COLO668 (cell line): ENCODE data around the gene FKRP.

Experiments
- DNase-seq: peaks from one replicate; lab custom pipeline; 2025; ENCODE audit not compliant: unreplicated experiment; lab: John Stamatoyannopoulos, UW

FKRP gene

DNA sequence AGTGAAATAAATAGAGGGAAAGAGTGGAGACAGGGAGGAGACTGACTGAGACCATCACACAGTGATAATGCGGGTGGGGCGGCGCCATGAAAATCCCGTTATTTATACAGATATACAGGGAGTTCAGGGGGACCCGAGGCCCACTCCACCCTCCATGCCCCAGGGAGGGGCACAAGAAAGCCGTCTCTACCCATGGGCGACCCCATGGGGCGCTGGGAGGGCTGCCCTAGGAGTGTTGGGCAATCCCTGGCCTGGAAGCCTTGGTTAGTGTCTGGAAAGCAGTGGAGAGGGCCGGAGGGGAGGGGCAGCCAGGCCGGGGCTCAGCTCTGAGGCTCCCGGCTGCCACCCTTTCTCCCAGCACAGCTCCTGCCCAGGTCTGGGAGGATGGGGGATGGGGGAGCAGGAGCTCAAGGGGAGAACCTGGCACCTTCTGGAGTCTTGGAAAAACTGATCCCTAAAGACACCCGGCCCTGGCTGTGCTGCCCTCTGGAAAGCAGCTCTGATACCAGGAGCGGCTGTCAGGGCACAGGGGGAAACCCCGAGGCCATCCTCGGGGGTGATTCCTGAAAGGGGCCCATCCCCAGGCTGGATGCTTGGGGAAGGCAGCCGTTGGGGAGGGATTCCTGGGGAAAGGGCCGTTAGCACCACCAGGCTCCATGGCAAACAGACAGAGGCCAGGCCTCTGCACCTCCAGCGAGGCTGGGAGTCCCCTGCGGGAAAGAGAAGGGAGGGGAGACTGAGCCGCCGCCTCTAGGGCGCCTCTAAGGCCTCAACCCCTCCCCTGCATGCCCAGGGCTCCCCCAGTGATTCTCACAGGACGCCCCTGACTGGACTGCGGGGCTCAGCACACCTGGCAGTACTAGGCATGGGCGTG is 26.0 kb upstream of the FKRP start:
- no peak for DNase-seq

DNA sequence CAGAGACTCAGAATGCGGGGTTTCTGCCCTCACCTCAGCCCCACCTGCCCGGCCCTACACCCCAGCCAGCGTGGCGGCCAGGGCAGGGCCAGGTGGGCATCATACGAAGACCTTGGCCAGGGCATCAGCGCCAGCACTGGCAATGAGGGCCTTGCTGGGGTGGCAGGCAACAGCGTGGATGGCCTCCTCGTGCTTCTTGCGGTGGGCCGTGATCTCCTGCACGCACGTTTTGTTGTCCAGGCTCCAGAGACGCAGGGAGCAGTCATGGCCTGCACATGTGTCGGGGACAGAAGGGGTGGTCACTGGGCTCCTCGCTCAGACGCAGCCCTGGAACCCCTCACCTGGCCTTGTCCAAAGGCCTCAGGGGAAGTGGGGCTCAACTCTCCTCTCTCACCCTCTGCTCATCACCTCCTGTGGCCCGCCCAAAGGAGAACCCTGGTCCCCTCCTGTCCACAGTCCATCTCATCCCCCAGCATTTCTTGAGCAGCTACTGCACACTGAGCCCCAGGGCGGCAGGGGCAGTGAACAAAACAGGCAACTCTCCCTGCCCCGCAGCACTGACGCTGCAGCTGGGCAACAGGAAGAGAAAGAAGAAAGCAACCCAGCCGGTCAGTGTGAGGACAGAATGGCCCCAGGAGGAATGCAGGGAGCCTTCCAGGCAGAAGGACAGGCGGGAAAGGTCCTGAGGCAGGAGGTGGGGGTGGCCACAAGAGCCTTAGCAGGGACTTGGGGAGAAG is 25.2 kb upstream of the FKRP start:
- no peak for DNase-seq

DNA sequence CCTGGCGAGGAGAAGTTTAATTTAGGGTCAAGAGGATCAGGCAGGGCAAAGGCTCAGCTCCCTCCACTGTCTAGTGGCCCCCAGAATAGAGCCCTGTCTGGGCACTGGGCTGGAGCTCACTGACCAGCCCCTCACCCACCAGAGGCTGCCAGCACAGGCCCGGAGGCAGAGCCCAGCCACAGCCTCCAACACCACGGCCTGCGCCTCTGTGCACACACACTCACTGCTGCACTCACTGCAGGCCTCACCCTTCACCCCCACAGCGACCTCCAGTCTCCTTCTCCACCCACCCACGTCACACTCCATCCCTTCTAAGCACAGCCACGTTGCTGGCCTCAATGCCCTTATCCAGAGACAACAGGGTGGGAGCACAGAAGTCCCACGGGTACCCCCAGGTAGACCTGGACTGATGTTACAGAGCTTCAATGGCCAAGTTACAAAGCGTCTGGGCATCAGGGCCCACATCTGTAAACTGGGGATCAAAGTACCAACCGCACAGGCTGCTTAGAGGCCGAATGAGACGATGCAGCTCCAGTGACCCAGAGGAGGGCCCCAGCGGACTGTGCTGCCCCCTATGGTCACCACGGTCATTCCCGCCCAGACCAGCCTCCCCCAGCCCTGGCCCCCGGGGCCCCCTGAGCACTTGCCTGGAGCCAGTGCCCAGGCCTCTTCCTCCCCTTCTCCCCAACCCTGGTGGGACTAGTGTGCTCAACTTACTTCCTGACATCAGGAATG is 24.4 kb upstream of the FKRP start:
- DNase-seq = no peak

DNA sequence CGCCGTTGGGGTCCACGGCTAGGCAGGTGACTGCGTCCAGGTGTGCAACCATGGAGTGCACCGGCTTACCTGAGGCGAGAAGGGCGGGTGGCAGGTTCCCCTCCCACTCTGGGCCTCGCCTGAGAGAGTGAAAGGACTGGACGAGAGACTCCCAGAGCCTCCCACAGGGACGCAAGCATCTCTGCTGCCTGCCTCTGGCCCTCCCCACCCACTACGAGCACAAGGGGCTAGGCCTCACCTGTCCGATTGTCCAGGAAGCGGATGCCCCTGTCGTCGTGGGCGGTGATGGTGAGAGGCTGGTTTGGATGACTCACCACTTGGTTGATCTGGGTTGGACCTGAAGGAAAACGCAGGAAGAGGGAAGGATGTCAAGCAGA is 23.9 kb upstream of the FKRP start:
- DNase-seq = no peak

DNA sequence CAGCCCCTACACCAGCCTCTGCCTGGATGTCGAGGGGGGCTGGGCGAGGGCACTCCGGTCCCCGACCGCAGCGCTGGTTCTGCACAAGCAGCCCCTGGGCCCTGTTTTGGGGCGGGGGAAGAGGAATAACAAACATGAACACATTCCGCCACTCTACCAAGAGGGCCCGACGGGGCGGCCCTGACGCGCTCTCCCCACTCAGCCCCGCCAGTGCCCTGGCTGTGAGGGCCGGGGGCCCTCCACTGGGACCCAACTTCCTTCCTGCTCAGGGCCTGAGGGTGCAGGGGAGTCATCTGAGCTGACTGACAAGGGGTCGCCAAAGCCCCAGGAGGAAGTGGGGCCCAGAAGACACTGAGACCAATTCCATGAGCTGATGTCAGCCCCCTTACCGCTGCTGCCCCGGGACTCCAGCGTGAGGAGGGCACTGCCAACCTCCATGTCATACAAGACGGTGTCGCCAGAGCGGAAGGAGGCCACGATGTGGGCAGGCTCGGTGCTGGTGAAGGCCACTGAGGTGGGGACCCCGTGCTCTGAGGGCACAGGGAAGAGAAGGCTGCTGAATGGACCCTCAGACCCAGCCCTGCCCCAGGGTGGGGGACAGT is 23.3 kb upstream of the FKRP start:
- no peak for DNase-seq

DNA sequence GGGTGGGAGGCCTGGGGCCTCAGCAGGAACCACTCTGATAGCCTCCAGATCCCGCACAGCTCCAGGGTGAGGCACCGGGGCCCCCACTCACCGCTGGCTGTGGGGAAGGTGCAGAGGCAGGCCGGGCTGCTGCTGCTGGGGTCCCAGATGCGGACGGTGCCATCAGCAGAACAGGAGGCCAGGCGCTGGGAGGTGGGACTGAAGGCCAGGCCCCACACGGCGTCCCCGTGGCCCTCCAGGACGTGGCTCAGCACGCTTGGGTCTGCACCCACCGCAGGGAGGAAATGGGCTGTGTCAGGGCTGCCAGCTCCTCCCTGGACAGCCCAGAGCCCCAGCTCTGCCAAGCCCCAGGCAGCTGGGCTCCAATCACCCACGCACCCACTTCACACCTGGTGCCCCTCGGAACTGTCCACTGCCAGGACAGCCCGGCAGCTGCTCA is 22.8 kb upstream of the FKRP start:
- DNase-seq = no peak

DNA sequence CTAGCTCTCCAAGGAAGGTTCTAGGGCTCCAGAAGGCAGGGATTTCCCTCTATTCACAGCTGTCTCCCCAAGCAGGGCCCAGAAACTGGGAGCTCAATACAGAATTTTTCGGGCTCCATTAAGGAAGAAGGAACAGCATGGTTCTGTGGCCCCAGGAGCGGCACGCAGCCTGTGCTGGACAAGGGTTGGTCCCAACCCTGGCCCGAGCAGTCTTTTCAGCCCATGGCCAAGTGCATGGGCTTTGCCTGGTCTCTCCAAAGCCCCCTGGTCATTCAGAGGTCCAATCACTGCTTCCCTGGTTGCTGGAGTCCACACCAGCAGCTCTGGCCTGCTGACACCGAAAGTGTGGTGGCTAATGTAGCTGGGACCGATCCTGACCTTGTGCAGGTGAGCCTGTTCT is 22.4 kb upstream of the FKRP start:
- no peak for DNase-seq

DNA sequence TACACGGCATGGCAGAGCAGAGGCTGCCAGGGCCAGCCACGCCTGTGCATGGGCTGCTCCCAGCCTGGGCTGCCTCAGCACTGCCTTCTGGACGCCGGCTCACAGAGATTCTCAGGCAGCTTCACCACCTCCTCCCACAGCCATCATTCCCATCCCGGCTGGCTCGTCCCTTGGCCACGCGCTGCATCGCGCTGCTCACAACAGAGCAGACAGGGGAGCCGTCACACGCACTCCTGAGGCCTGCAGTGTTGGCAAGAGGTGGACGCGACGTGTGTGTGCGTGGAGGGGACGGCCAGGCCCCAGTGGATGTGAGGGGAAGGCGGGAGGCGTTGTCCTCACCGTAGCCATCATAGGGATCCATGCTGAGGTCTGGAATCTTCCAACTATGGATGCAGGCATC is 21.4 kb upstream of the FKRP start:
- no peak for DNase-seq

DNA sequence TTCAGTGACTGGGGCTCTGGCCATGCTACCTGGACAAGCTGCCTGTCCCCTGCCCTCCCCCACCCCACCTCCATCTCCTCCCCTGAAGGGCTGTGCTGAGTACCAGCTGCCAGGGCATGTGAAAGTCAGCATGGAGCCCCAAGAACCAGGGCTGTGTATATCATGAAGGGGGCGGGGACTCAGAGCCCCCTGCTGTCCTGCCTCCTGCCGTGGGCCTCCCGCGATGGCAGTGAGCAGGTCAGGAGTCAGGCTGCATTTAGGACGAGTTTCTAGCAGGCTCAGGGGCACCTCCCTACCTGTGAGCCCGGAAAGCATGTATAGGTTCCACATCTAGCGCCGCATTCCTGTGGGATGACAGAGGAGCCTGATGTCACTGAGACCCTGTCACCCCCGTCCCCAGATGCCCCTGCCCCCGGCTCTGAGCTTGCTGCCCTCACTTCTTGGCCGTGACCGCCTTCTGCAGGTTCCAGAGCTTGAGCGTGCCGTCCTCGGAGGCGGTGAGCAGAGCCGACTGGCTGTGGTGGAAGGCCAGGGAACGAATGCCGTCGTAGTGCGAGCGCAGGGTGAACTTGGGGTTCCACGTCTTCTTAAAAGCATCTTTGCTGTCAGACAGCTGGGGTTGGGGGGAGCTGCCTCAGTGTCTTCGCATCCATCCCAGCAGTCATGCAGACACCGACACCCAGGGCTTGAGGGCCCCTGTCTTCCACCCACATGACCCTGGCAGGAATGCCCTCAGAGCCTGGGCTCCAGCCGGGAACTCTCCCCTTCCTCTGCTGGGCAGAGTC is 20.6 kb upstream of the FKRP start:
- no peak for DNase-seq

DNA sequence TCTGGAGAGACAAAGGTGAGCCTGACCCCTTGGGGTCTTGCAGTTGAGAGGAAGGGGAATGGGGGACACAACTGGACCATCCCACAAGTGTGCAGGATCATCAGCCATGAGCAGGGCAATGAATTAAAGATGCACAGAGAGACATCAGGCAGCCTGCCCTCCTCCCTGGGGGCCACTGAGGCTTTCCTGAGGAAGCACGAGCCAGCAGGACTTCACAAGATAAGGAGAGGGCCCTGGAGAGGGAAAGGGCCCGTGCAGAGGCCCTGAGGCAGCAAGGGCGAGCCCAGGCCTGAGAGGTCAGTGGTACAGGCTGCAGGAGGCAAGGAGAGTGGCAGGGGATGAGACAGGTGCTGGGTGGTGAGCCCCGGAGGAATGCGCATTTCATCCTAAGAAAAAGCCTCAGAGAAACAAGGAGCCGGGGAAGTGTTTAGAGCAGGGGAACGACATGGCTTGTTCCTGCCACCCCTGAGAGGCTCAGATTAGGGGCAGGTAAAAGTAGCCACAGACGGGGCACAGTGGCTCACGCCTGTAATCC is 19.9 kb upstream of the FKRP start:
- no peak for DNase-seq

DNA sequence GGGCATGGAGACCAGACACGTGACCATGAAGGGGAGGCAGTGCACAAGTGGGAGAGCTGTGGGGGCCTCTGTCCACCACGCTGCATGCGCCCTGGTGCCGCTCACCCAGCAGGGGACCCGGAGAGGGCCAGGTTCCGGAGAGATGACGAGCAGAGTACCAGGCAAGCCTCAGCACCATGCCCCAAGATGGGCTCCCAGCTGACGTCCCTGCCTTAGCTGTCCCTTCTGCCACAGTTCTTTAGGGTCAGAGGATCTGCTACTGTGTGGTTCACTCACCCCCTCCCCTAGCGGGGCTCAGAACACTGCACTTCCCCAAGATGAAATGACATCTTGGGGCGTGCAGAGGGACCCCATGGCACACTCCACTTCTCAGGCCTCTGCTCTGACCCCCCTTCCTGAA is 19.3 kb upstream of the FKRP start:
- no peak for DNase-seq

DNA sequence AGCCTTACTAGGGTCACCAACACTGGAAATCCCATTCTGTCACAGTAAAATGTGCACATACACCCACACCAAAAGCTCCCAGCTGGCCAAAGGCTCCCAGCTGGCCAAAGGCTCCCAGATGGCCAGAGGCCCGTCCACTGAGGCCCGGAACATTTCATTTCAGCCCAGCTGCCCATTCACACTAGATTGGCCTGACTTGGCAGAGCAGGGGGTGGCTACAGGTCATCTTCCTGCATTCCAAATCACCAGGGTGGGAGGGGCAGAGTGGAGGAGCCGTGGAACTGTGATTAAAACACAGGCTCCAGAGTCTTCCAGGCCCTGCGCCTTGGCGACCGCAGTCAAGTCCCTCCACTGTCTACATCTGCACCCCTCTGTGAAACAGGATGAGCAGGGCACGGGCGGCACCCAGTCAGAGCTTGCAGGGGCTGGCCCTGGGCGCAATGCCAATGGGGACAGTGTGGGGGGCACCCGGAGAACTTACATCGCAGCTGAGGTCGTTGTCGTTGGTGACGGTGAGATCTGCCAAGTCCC is 18.8 kb upstream of the FKRP start:
- DNase-seq = no peak

DNA sequence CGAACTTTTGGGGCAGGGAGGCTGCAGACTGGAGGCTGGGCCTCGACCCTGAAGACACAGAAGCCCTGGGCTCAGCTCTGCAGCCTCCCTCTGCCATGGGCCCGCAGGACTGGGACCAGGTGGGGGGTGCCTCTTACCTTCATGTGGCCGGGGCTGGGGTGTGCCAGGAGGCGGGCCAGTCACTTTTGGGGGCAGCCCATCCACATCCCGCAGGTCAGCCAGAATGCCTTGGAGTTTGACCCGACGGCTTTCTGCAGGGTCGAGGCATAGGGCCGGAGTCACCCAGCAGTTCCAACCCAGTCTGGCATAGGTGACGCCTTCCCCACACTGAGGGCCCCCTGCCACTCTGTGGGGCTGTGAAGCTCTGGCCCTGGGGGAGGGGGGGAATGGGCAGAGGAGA is 18.1 kb upstream of the FKRP start:
- DNase-seq = no peak

DNA sequence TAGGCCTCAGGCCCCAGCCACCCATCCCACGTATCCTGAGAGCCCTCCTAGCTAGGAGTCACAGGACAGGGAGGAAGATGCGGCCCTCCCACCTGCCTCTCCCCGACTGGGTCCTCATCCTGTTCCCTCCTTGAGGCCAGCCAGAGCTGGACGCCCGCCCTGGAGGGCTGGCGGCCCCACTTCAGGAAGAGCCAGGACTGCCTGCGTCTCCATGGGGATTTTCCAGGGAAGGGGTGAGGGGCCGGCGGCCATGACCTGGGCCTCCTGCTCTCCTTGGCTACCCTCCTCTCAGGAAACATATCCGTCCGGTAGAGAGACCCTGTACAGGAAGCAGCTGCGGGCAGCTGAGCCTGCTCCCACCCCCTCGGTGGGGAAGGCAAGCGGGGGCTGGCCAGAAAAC is 17.6 kb upstream of the FKRP start:
- DNase-seq = no peak

DNA sequence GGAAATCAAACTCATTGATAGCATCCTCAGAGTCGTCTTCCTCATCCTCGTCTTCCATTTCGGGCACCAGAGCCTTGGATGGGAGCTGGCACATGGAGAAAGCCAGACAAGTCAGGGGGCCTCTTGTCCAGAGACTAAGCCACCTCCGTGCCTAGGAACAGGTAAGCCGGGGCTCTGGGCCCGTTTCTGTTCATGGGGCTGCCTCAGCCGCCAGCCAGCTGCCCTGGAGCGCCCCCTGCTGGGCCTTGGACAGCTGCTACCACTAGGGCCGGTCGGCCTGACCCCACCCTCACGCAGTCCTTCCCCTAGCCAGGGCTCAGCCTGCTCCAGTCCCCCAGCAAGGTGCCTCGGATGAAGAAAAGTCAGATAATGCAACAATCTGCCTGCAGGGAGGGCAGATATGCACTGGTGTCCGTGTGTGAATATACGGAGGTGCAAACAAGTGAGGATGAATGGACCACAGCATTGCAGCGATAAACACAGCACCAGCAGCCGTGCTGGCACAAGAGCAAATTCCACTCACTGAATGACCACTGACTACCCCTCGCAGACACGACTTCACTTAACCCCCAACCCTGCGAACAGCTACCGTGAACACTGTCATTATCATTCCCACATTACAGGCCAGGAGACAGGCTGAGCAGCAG is 17.0 kb upstream of the FKRP start:
- peak; percentile 66 for DNase-seq

DNA sequence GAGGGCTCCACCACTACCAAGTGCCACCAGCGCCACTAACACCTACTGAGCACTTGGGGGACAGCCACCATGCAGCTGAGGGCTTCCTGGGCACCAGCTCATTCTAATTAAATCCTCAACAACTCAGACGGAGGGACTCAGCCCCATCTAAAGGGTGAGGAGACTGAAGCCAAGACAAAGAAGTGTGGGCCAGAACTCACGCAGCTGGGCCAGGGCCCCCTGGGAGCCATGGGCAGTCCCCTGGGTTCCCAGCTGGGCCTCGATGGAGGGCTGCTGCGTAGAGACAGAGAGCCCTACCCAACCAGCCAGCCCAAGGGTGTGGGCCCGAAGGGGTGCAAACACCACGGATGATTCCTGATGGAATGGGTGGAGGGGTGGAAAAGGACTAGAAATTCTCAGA is 16.2 kb upstream of the FKRP start:
- no peak for DNase-seq

DNA sequence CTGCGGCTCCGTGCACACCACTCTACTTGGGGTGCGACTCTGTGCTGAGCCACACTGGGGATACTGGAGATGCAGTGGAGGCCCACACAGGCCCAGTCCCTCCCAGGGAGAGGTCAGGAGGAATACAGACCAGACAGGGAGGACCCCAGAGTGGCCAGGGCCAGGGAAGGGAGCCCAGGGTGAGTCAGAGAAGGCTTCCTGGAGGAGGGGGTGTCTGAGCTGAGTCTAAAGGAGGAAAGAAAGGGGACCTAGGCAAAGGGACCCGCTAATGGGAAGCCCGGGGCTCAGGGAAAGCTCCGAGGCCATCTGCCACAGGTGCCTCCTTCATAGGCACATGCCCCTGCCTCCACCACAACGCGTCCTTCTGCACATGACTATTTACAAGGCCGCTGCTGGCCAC is 15.7 kb upstream of the FKRP start:
- no peak for DNase-seq

DNA sequence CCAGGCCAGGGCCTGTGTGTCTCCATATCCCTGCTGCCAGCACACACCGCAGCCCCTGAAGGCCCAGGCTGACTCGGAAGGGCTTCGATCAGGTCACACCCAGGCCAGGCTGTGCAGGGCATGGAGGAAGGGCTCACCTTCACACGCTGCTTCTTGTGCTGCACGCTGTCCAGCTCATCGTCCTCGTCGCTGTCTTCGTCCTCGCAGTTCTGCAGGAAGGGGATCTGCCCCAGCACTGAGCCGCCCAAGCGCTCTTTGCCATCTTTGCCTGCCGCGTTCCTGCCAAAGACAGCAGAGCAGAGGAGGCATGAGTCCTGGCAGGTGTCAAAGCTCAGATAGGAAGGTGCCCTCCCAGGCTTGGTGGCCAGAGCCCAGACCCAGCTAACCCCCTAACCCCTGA is 15.3 kb upstream of the FKRP start:
- no peak for DNase-seq

DNA sequence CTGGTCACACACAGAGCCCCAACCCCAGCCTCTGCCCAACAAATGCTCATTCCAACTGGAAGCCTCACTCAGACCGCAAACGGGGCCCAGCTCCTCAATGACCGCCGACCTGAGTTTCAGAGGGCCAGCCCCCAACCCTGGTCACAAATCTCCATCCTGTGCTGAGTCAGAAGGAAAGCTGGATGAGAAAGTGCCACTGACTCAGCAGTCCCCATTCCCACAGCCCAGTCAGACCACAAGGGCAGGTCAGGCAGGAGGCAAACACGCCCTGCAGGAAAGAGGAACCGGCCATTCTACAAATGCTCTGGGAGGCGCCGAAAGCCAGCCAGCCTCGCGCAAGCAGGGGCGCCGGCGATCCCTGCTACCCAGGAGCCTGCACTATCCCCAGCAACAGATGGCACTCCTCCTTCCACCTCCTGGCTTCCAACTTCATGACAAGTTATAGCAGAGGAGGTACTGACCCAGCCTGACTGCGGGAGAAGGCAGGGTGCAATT is 14.8 kb upstream of the FKRP start:
- DNase-seq = no peak

DNA sequence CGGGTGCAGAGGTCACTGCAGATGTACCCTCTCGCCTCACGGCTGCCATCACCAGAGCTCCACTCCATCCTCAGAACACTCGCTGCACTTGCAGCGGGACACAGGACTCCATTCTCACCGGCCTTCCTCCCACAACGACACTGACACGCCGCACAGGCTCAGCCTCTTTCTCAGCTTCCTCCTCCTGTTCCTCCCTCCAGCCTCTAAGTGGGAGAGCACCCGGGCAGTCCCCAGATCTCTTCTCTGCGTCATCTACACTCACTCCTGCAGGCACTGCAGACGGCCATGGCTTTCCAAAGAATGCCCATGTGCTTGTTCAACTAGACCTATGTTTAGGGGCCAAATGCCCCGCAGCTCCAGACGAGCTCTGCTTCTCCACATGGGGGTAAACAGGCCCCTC is 14.3 kb upstream of the FKRP start:
- DNase-seq = no peak
